ENCODE data around the gene NALCN. TPM values are rescaled to one million over a fixed set of nuclear protein-coding genes. Genes with fewer than 3 reads are reported as not detected.

NALCN gene
- total and polyA plus RNA-seq, 2 of the 8 experiments (the other 6 are each of a cell fraction or from before 2014, with no cell fraction given): 0.26 to 0.54 TPM

DNA sequence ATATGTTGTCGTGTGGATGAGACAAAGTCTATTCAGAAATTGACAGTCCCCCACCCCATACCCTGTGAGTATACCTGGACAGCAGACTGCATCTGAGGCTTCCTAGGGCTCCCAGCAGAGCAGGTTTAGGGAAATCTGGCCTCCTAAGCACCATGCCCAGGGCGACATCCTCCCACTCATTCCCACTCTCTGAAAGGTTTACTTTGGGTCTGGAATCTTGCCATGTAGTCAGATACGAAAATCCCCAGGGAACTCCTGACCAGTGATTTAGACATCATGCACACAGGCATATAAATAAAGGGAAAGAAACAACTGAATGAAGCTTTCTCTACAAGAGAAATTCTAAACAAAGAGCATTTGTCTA, 717 bp upstream of the NALCN start:
- H2BK15ac ChIP-seq (ENCODE audit: low read length): no peak overlapping the region
- 50% methylated on average over 3 of the region's 3 CpGs; no CpG with 5 or more reads in 1 of the 2 experiments for WGBS, 2 experiments (ENCODE audit: extremely low coverage in 1 of 2, insufficient coverage in 1 of 2, insufficient read length in 1 of 2, insufficient replicate concordance in 2 of 2, low coverage in 1 of 2, low lambda C conversion rate in 2 of 2, missing lambda C conversion rate in 1 of 2)
- H2AK5ac ChIP-seq (ENCODE audit: low read depth, low read length): no peak overlapping the region
- H3K27ac ChIP-seq (ENCODE audit: low read depth, low read length): no peak overlapping the region
- no peaks in the 10 kb centered on the region for H4K20me1 ChIP-seq (replicated peaks in 1 of 2; ENCODE audit: control insufficient read depth in 1 of 2, insufficient read depth in 2 of 2, low read length in 2 of 2)
- POLR2A ChIA-PET (ENCODE audit: partially characterized antibody): no interaction called here
- no peak overlapping the region for H2BK20ac ChIP-seq (ENCODE audit: low read length)
- peaks cover 8% of the 10 kb centered on the region; the same call in 1 of the 2 replicates for H3K23me2 ChIP-seq (ENCODE audit: low read depth, low read length)
- no peak overlapping the region for H2AFZ ChIP-seq (ENCODE audit: low read length)
- H4K8ac ChIP-seq (ENCODE audit: extremely low read depth, insufficient read depth, low read length): no peak overlapping the region
- no peak overlapping the region for H3K23ac ChIP-seq (ENCODE audit: insufficient read length)
- H3K18ac ChIP-seq (ENCODE audit: extremely low read depth, low read length): no peak overlapping the region
- H3K4ac ChIP-seq (replicated peaks; ENCODE audit: insufficient read length, low read depth, low read length): no peak overlapping the region
- H3K27me3 ChIP-seq (replicated peaks in 1 of 4; ENCODE audit: control insufficient read depth in 3 of 4, extremely low read depth in 1 of 4, insufficient read depth in 3 of 4, low read length in 3 of 4): peaks cover 5 to 17% (median 16%) of the 10 kb centered on the region in 4 experiments
- H3K79me1 ChIP-seq (ENCODE audit: low read depth, low read length): no peaks in the 10 kb centered on the region
- no peak overlapping the region for H2BK120ac ChIP-seq (replicated peaks; ENCODE audit: low read depth, low read length)
- H3K9ac ChIP-seq (replicated peaks in 1 of 4; ENCODE audit: extremely low read depth in 1 of 4, low read depth in 3 of 4, low read length in 3 of 4): no peak overlapping the region
- peaks cover 0 to 5% (median 3%) of the 10 kb centered on the region in 4 experiments; a peak in 6 of 7 replicates for H3K4me1 ChIP-seq (replicated peaks in 1 of 4; ENCODE audit: control insufficient read depth in 3 of 4, insufficient read depth in 4 of 4, low read length in 3 of 4)
- H4K5ac ChIP-seq (ENCODE audit: insufficient read length, low read depth, low read length): no peak overlapping the region
- DNase-seq (ENCODE audit: low read depth in 1 of 2, low spot score in 2 of 2) (no peak), FAIRE-seq (no peak)
- H3K56ac ChIP-seq (replicated peaks; ENCODE audit: insufficient read length, low read depth, low read length): no peak overlapping the region
- H2BK5ac ChIP-seq (ENCODE audit: low read depth, low read length): no peak overlapping the region
- no peaks in the 10 kb centered on the region for H3K36me3 ChIP-seq (ENCODE audit: control insufficient read depth in 2 of 4, insufficient read depth in 4 of 4, low read length in 3 of 4)
- no peak overlapping the region for H4K91ac ChIP-seq (replicated peaks; ENCODE audit: insufficient read length, low read length)
- H3K14ac ChIP-seq (ENCODE audit: insufficient read length): no peak overlapping the region
- CTCF ChIA-PET (ENCODE audit: partially characterized antibody): interaction anchor here (2.0 kb wide), 1 partner anchor 11 kb away, joined by 6 read pairs; no protein-coding TSS in a partner anchor
- H2BK12ac ChIP-seq (ENCODE audit: low read depth, low read length): no peak overlapping the region
- H3K79me2 ChIP-seq (ENCODE audit: control insufficient read depth in 1 of 2, insufficient read depth in 2 of 2, low read length in 2 of 2): no peaks in the 10 kb centered on the region
- no peaks in the 10 kb centered on the region for H3K9me3 ChIP-seq (ENCODE audit: insufficient read depth in 2 of 2, low read depth in 1 of 2, low read length in 1 of 2)
- peak overlapping the region; percentile 51 to 74 (median 68); a peak in 7 of 8 replicates for H3K4me3 ChIP-seq (ENCODE audit: extremely low read depth in 1 of 4, insufficient read depth in 2 of 4, low read depth in 3 of 4, low read length in 4 of 4)
- no peak for TF ChIP-seq HDAC6 (IDR thresholded peaks at IDR 0.05; ENCODE audit: low read depth, low read length)
- no peak for TF ChIP-seq RAD21 (IDR thresholded peaks at IDR 0.05 in 1 of 2, conservative IDR thresholded peaks at IDR 0.05 in 1 of 2; ENCODE audit: low read depth in 2 of 2, low read length in 2 of 2)
- no peak for TF ChIP-seq SP4 (IDR thresholded peaks at IDR 0.05; ENCODE audit: low read length)
- TF ChIP-seq TAF1 (IDR thresholded peaks at IDR 0.05; ENCODE audit: low read depth, low read length): no peak
- TF ChIP-seq GTF2F1 (IDR thresholded peaks at IDR 0.05; ENCODE audit: borderline replicate concordance, low read depth, low read length): no peak
- TF ChIP-seq CHD2 (IDR thresholded peaks at IDR 0.05; ENCODE audit: low read length): no peak
- peak overlapping the region; percentile 85 to 87 for H3K4me2 ChIP-seq (ENCODE audit: insufficient read depth in 1 of 2, low read depth in 2 of 2, low read length in 2 of 2)

Measured in H1 (cell line).